IMR-90 (cell line): ENCODE measurements around the gene MINDY2.

Experiments used
- BHLHE40 ChIP-seq: fragments of 150-350 bp; IDR thresholded peaks from 2 replicates; pipeline ENCODE4 v1.6.1; 2016; ENCODE audit warnings: mild to moderate bottlenecking, low read depth, low read length
- CTCF ChIP-seq: conservative IDR thresholded peaks from 2 replicates; pipeline ENCODE4 v1.5.1; 2012; ENCODE audit warnings: mild to moderate bottlenecking, low read depth, low read length, improper control_type of control experiment
- MAZ ChIP-seq: IDR thresholded peaks from 2 replicates; pipeline ENCODE4 v1.6.1; 2012; ENCODE audit warnings: low read depth, mild to moderate bottlenecking, low read length, improper control_type of control experiment, moderate library complexity, borderline replicate concordance
- MXI1 ChIP-seq: IDR thresholded peaks from 2 replicates; pipeline ENCODE4 v1.6.1; 2012; ENCODE audit warnings: low read depth, mild to moderate bottlenecking, low read length, moderate library complexity, borderline replicate concordance
- POLR2A ChIP-seq: IDR thresholded peaks from 2 replicates; pipeline ENCODE4 v1.6.1; 2012; ENCODE audit warnings: mild to moderate bottlenecking, low read depth, low read length

- TF ChIP-seq BHLHE40 (no peak), MXI1 (no peak), CTCF (no peak), POLR2A (no peak), MAZ (no peak)
Observed at GRCh38 chr15:58740436-58740835, 30.7 kb upstream of the MINDY2 start.
